ENCODE measurements around the gene EPB41L4A.

- TF ChIP-seq EZH2 (IDR thresholded peaks at IDR 0.05; ENCODE audit: insufficient read depth, low read length): no peak
- no peak for TF ChIP-seq CTCF (IDR thresholded peaks at IDR 0.05; ENCODE audit: insufficient read depth, low read depth, low read length)
Observed at GRCh38 chr5:112142769-112143270, 276.3 kb downstream of the EPB41L4A start.
